ENCODE results near the gene CA14. TPM values are rescaled to one million over a fixed set of nuclear protein-coding genes. Genes with fewer than 3 reads are reported as not detected.
A peak's percentile ranks its signal among the peaks of the same experiment; 100 is the strongest.

The CA14 gene
- total and polyA plus RNA-seq, 9 of the 15 experiments (the other 6 are each of a cell fraction or from before 2014, with no cell fraction given): 0.13 to 0.57 (median 0.26) TPM; not detected in 1

GRCh38 chr1:150259758-150260669 lies 2.4 kb downstream of the CA14 start:
- H3K27ac ChIP-seq (ENCODE audit: extremely low read depth, low read depth, low read length): 0 out of 3 replicates have a peak overlapping the region, but pooled peaks have one; percentile 3
- TF ChIP-seq, protein P1, sequence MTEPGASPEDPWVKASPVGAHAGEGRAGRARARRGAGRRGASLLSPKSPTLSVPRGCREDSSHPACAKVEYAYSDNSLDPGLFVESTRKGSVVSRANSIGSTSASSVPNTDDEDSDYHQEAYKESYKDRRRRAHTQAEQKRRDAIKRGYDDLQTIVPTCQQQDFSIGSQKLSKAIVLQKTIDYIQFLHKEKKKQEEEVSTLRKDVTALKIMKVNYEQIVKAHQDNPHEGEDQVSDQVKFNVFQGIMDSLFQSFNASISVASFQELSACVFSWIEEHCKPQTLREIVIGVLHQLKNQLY (CRISPR knock-in tag; conservative IDR thresholded peaks at IDR 0.05): no peak
- no peak for TF ChIP-seq ZNF134 (CRISPR knock-in tag; conservative IDR thresholded peaks at IDR 0.05)
- no peak for TF ChIP-seq PHTF2 (CRISPR knock-in tag; IDR thresholded peaks at IDR 0.05)
- TF ChIP-seq HSF4 (CRISPR knock-in tag; IDR thresholded peaks at IDR 0.05; ENCODE audit: borderline replicate concordance): no peak
- TF ChIP-seq ZNF232 (CRISPR knock-in tag; IDR thresholded peaks at IDR 0.05): no peak
- peak; percentile 31; the same call in 1 of the 2 replicates for TF ChIP-seq ZBTB7A (IDR thresholded peaks at IDR 0.05; ENCODE audit: borderline replicate concordance, control insufficient read depth, low read depth, low read length)
- no peak for TF ChIP-seq CREB3 (tag; conservative IDR thresholded peaks at IDR 0.05; ENCODE audit: low read depth)
- TF ChIP-seq, protein P2, sequence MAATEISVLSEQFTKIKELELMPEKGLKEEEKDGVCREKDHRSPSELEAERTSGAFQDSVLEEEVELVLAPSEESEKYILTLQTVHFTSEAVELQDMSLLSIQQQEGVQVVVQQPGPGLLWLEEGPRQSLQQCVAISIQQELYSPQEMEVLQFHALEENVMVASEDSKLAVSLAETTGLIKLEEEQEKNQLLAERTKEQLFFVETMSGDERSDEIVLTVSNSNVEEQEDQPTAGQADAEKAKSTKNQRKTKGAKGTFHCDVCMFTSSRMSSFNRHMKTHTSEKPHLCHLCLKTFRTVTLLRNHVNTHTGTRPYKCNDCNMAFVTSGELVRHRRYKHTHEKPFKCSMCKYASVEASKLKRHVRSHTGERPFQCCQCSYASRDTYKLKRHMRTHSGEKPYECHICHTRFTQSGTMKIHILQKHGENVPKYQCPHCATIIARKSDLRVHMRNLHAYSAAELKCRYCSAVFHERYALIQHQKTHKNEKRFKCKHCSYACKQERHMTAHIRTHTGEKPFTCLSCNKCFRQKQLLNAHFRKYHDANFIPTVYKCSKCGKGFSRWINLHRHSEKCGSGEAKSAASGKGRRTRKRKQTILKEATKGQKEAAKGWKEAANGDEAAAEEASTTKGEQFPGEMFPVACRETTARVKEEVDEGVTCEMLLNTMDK (IDR thresholded peaks at IDR 0.05; ENCODE audit: borderline replicate concordance, insufficient read depth, low read depth, low read length, poor library complexity, severe bottlenecking): no peak
- TF ChIP-seq MEIS2 (IDR thresholded peaks at IDR 0.05; ENCODE audit: partially characterized antibody): peak; percentile 28
- 0 out of 2 replicates have a peak, but pooled peaks have one; percentile 31 for TF ChIP-seq ZKSCAN1 (IDR thresholded peaks at IDR 0.05; ENCODE audit: low read depth, low read length)
- TF ChIP-seq, protein P3, sequence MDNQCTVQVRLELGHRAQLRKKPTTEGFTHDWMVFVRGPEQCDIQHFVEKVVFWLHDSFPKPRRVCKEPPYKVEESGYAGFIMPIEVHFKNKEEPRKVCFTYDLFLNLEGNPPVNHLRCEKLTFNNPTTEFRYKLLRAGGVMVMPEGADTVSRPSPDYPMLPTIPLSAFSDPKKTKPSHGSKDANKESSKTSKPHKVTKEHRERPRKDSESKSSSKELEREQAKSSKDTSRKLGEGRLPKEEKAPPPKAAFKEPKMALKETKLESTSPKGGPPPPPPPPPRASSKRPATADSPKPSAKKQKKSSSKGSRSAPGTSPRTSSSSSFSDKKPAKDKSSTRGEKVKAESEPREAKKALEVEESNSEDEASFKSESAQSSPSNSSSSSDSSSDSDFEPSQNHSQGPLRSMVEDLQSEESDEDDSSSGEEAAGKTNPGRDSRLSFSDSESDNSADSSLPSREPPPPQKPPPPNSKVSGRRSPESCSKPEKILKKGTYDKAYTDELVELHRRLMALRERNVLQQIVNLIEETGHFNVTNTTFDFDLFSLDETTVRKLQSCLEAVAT (IDR thresholded peaks at IDR 0.05): peak in 1 of 2 experiments; percentile 86; a peak in 2 of 4 replicates
- TF ChIP-seq, protein P4, sequence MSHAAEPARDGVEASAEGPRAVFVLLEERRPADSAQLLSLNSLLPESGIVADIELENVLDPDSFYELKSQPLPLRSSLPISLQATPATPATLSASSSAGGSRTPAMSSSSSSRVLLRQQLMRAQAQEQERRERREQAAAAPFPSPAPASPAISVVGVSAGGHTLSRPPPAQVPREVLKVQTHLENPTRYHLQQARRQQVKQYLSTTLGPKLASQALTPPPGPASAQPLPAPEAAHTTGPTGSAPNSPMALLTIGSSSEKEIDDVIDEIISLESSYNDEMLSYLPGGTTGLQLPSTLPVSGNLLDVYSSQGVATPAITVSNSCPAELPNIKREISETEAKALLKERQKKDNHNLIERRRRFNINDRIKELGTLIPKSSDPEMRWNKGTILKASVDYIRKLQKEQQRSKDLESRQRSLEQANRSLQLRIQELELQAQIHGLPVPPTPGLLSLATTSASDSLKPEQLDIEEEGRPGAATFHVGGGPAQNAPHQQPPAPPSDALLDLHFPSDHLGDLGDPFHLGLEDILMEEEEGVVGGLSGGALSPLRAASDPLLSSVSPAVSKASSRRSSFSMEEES (CRISPR knock-in tag; IDR thresholded peaks at IDR 0.05): no peak

More at GRCh38 chr1:150259758-150260669, 2.4 kb downstream of the CA14 start:
- CTCF ChIA-PET (ENCODE audit: low intra/inter-chr PET ratio): no interaction called here
- H3K27me3 ChIP-seq (ENCODE audit: control insufficient read depth in 2 of 2, insufficient read depth in 2 of 2, low read length in 2 of 2): peaks cover 0 to 4% of the 10 kb centered on the region in 2 experiments; a peak in 2 of 5 replicates
- ATAC-seq (peak; percentile 79), DNase-seq (ENCODE audit: extremely low read depth in 1 of 4, low spot score in 3 of 4) (peak in 2 of 4 experiments; percentile 66 to 75), FAIRE-seq (no peak)
- no peaks in the 10 kb centered on the region for H3K9me3 ChIP-seq (replicated peaks; ENCODE audit: control insufficient read depth, insufficient read depth, low read depth, low read length)
- WGBS (ENCODE audit: insufficient coverage, low coverage, missing lambda C conversion rate): 12% methylated on average over 9 of the region's 11 CpGs
- peaks cover 23 to 26% of the 10 kb centered on the region in 2 experiments for H3K4me1 ChIP-seq (replicated peaks in 1 of 2; ENCODE audit: control insufficient read depth in 2 of 2, insufficient read depth in 2 of 2, low read length in 2 of 2)
- H3K4me2 ChIP-seq (ENCODE audit: insufficient read depth, low read length): peak overlapping the region; percentile 72
- H3K4me3 ChIP-seq: no peak overlapping the region
- BruUV-seq (replicated peaks): no TSS peak
- H4K20me1 ChIP-seq (replicated peaks; ENCODE audit: control insufficient read depth, insufficient read depth, low read length): no peaks in the 10 kb centered on the region
- peaks cover 7% of the 10 kb centered on the region for H3K36me3 ChIP-seq (ENCODE audit: control insufficient read depth, insufficient read depth, low read length)
- peak overlapping the region; percentile 81 for H2AFZ ChIP-seq (ENCODE audit: low read depth, low read length)
- H3K79me2 ChIP-seq (ENCODE audit: control insufficient read depth, insufficient read depth, low read length): no peaks in the 10 kb centered on the region
- no peaks in the 10 kb centered on the region for H3K9me1 ChIP-seq (ENCODE audit: control insufficient read depth, insufficient read depth, low read length)
- intact Hi-C loops (cut with micrococcal nuclease) (loop anchor here (5.0 to 10.0 kb wide), 4 partner anchors 62 to 737 kb away; partner anchors contain the start of genes ADAMTSL4 and PRPF3), in situ Hi-C loops (cut with MboI) (loop anchor here (5.0 kb wide), 1 partner anchor 737 kb away; no protein-coding TSS in a partner anchor)
- peak overlapping the region in 1 of 2 experiments; percentile 71; a peak in 1 of 4 replicates for H3K9ac ChIP-seq (ENCODE audit: insufficient read depth in 1 of 2, low read depth in 2 of 2, low read length in 2 of 2)
- POLR2A ChIA-PET: interaction anchor here (0.6 to 1.4 kb wide), 6 partner anchors 10 to 722 kb away, joined by 3 to 4 read pairs (median 3); partner anchors contain the start of genes ANXA9, APH1A and C1orf54

Measured in K562 (cell line).